Neutrophil (primary cell): ENCODE data around the gene SLC27A1.
"Not testable (repeated sequence)": the region's sequence is repeated elsewhere in the genome, so short reads cannot be mapped to it uniquely, and the experiment has no call there.

Source experiments
- H3K27ac ChIP-seq: fragments of 200-600 bp; sonication (generic); 2 replicates; pipeline ENCODE4 v1.5.1; 2016; ENCODE audit warnings: mild to moderate bottlenecking, moderate library complexity
- H3K27me3 ChIP-seq: fragments of 200-600 bp; sonication (generic); 2 replicates; pipeline ENCODE4 v1.6.0; 2016; ENCODE audit warnings: mild to moderate bottlenecking
- H3K36me3 ChIP-seq: fragments of 200-600 bp; sonication (generic); 2 replicates; pipeline ENCODE4 v1.5.1; 2017
- H3K4me1 ChIP-seq, 2 experiments: fragments of 200-600 bp in 1 of 2; sonication (generic) in 1 of 2; 1 replicate in 1 of 2; 2 replicates in 1 of 2; pipeline versions ENCODE4 v1.5.1 to v1.6.1; 2013 to 2016; ENCODE audit warnings: low read depth in 1 of 2, low read length in 1 of 2, mild to moderate bottlenecking in 1 of 2, moderate library complexity in 1 of 2; ENCODE audit not compliant: control insufficient read depth in 1 of 2, insufficient read depth in 1 of 2
- H3K4me3 ChIP-seq, 2 experiments: fragments of 200-600 bp in 1 of 2; sonication (generic) in 1 of 2; 1 replicate in 1 of 2; 2 replicates in 1 of 2; pipeline ENCODE4 v1.5.1; 2013 to 2016; ENCODE audit warnings: low read depth in 1 of 2, low read length in 1 of 2, mild to moderate bottlenecking in 1 of 2, moderate library complexity in 1 of 2
- H3K9me3 ChIP-seq: fragments of 200-600 bp; sonication (generic); 2 replicates; pipeline ENCODE4 v1.5.1; 2016
- TF ChIP-seq, protein P1 (sequence below): fragments of 200-600 bp; sonication (generic); IDR thresholded peaks from 2 replicates; pipeline ENCODE4 v1.5.1; 2016; ENCODE audit warnings: antibody characterized with exemption

The SLC27A1 gene

DNA sequence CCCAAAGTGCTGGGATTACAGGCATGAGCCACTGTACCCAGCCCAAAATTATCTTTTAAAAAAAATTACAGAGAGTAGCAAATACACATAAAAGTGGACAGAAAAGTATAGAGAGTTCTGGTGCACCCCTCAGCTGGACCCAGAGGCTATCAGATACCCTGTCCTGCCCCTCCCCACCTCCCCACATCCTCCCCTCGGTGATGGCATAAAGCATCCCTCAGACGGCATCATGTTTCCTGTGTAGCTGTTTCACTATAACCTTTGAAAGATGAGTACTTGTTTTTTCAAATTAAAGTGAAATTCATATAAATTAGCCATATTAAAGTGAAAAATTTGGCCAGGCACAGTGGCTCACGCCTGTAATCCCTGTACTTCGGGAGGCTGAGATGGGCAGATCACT lies 20.1 kb downstream of the SLC27A1 start:
- peaks cover 8 to 13% of the 10 kb centered on the region in 2 experiments for H3K4me1 ChIP-seq
- no peaks in the 10 kb centered on the region for H3K36me3 ChIP-seq

DNA sequence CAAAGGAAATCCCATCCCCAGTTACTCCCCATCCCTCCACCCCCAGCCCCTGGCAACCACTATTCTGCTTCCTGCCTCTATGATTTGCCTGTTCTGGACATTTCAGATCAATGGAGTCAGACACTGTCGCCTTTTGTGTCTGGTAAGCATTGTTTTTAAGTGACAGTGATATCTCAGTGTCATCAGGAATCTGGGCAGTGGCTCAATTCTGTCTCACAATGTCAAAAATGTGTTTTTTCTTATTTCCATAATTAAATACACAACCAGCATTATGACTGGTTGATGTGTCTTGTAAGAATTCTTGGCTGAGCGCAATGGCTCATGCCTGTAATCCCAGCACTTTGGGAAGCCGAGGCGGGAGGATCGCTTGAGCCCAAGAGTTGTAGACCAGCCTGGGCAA lies 21.0 kb downstream of the SLC27A1 start:
- TF ChIP-seq, protein P1, sequence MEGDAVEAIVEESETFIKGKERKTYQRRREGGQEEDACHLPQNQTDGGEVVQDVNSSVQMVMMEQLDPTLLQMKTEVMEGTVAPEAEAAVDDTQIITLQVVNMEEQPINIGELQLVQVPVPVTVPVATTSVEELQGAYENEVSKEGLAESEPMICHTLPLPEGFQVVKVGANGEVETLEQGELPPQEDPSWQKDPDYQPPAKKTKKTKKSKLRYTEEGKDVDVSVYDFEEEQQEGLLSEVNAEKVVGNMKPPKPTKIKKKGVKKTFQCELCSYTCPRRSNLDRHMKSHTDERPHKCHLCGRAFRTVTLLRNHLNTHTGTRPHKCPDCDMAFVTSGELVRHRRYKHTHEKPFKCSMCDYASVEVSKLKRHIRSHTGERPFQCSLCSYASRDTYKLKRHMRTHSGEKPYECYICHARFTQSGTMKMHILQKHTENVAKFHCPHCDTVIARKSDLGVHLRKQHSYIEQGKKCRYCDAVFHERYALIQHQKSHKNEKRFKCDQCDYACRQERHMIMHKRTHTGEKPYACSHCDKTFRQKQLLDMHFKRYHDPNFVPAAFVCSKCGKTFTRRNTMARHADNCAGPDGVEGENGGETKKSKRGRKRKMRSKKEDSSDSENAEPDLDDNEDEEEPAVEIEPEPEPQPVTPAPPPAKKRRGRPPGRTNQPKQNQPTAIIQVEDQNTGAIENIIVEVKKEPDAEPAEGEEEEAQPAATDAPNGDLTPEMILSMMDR: no peak
- no peak overlapping the region for H3K4me3 ChIP-seq
- peaks cover 11% of the 10 kb centered on the region for H3K27me3 ChIP-seq
- no peaks in the 10 kb centered on the region for H3K36me3 ChIP-seq
- peaks cover 12 to 17% of the 10 kb centered on the region in 2 experiments for H3K4me1 ChIP-seq
- H3K9me3 ChIP-seq: no peaks in the 10 kb centered on the region
- H3K27ac ChIP-seq: no peak overlapping the region

More for the DNA sequence above, 20.1 kb downstream of the SLC27A1 start:
- TF ChIP-seq, protein P1: no peak
- no peak overlapping the region for H3K4me3 ChIP-seq
- no peak overlapping the region for H3K27ac ChIP-seq
- H3K27me3 ChIP-seq: peaks cover 11% of the 10 kb centered on the region
- no peaks in the 10 kb centered on the region for H3K9me3 ChIP-seq

- no peak overlapping the region for H3K4me3 ChIP-seq
These were observed 25.4 kb downstream of the SLC27A1 start for GRCh38 chr19:17495639-17496296.

GRCh38 chr19:17496337-17496997 lies 26.1 kb downstream of the SLC27A1 start:
- Histone ChIP-seq H3K36me3 (no peaks in the 10 kb centered on the region), H3K27me3 (no peaks in the 10 kb centered on the region), H3K4me3 (peak overlapping the region; percentile 40 to 50), H3K4me1 (peaks cover 25 to 26% of the 10 kb centered on the region in 2 experiments), H3K27ac (peak overlapping the region; percentile 14), H3K9me3 (no peaks in the 10 kb centered on the region)
- TF ChIP-seq, protein P1: peak; percentile 98

More at GRCh38 chr19:17495639-17496296, 25.4 kb downstream of the SLC27A1 start:
- TF ChIP-seq, protein P1: no peak
- no peaks in the 10 kb centered on the region for H3K36me3 ChIP-seq
- H3K27me3 ChIP-seq: no peaks in the 10 kb centered on the region
- H3K4me1 ChIP-seq: peaks cover 25 to 26% of the 10 kb centered on the region in 2 experiments
- H3K9me3 ChIP-seq: no peaks in the 10 kb centered on the region
- H3K27ac ChIP-seq: no peak overlapping the region

- Histone ChIP-seq H3K4me3 (no peak overlapping the region), H3K9me3 (no peaks in the 10 kb centered on the region), H3K27me3 (no peaks in the 10 kb centered on the region), H3K4me1 (peaks cover 25 to 26% of the 10 kb centered on the region in 2 experiments), H3K36me3 (no peaks in the 10 kb centered on the region), H3K27ac (no peak overlapping the region)
- TF ChIP-seq, protein P1: no peak
These were observed 26.9 kb downstream of the SLC27A1 start for GRCh38 chr19:17497149-17497798.

DNA sequence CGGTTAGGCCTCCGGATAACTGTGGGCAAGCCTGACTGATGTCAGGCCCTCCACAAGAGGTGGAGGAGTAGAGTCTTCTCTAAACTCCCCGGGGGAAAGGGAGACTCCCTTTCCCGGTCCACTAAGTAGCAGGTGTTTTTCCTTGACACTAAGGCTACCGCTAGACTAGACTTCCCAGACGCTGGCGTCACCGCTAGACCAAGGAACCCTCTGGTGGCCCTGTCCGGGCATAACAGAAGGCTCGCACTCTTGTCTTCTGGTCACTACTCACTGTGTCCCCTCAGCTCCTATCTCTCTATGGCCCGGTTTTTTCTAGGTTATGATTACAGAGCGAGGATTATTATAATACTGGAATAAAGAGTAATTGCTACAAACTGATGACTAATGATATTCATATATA lies 28.7 kb downstream of the SLC27A1 start:
- not testable (repeated sequence) for H3K27me3 ChIP-seq, H3K9me3 ChIP-seq, H3K36me3 ChIP-seq, H3K4me3 ChIP-seq
- Histone ChIP-seq H3K4me1 (peaks cover 27 to 30% of the 10 kb centered on the region in 2 experiments), H3K27ac (peak overlapping the region; percentile 81)
